Measurements from ENCODE around the gene ASIC4. TPM values are rescaled to one million over a fixed set of nuclear protein-coding genes. Genes with fewer than 3 reads are reported as not detected.

Gene ASIC4
- total RNA-seq, 4 donors from 2014 or later: not detected

DNA sequence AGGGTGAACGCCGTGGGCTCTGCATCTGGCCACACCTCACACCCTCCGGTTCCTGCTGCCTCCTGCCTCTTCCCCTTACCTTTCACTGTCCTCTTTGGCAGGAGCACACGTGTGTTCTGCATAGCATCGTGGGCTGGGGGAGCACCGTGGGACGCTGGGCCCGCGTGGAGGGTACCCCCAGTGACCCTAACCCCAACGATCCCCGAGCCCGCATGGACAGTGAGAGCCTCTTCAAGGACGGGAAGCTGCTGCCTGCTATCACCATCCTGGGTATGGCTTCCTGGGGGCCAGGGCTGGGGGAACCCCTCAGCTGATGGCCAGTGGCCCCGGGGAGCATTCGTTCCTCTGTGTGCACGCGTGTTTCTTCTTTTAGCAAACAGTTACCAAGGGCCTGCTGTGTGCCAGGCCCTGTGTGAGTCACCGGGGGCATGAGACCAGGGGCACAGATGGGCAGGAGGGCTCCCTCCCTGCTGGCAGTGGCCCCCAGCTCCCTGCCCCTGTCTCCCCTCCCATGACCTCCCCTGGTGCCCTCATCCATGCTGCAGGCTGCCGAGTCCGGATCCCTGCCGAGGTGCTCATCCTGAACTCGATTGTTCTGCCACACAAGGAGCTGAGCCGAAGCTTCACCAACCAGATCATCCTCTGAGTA lies 8.0 kb upstream of the ASIC4 start:
- Histone ChIP-seq H3K9me3 (no peaks in the 10 kb centered on the region), H3K27ac (replicated peaks in 1 of 4) (no peak overlapping the region), H3K4me1 (peaks cover 10 to 39% (median 29%) of the 10 kb centered on the region in 4 donors), H3K36me3 (peaks cover 20 to 63% (median 57%) of the 10 kb centered on the region in 4 donors), H3K4me3 (no peak overlapping the region), H3K27me3 (peaks cover 0 to 31% (median 0%) of the 10 kb centered on the region in 4 donors)
- TF ChIP-seq POLR2A (IDR thresholded peaks at IDR 0.05; ENCODE audit: low read depth) (no peak), EP300 (IDR thresholded peaks at IDR 0.05) (no peak), POLR2AphosphoS5 (IDR thresholded peaks at IDR 0.05) (no peak)
- TF ChIP-seq, protein P1, sequence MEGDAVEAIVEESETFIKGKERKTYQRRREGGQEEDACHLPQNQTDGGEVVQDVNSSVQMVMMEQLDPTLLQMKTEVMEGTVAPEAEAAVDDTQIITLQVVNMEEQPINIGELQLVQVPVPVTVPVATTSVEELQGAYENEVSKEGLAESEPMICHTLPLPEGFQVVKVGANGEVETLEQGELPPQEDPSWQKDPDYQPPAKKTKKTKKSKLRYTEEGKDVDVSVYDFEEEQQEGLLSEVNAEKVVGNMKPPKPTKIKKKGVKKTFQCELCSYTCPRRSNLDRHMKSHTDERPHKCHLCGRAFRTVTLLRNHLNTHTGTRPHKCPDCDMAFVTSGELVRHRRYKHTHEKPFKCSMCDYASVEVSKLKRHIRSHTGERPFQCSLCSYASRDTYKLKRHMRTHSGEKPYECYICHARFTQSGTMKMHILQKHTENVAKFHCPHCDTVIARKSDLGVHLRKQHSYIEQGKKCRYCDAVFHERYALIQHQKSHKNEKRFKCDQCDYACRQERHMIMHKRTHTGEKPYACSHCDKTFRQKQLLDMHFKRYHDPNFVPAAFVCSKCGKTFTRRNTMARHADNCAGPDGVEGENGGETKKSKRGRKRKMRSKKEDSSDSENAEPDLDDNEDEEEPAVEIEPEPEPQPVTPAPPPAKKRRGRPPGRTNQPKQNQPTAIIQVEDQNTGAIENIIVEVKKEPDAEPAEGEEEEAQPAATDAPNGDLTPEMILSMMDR (IDR thresholded peaks at IDR 0.05): no peak
- DNase-seq (ENCODE audit: extremely low spot score): no peak
- intact Hi-C loops (cut with DNase I): no loop called here
- 80% methylated on average over 17 of the region's 23 CpGs for WGBS

DNA sequence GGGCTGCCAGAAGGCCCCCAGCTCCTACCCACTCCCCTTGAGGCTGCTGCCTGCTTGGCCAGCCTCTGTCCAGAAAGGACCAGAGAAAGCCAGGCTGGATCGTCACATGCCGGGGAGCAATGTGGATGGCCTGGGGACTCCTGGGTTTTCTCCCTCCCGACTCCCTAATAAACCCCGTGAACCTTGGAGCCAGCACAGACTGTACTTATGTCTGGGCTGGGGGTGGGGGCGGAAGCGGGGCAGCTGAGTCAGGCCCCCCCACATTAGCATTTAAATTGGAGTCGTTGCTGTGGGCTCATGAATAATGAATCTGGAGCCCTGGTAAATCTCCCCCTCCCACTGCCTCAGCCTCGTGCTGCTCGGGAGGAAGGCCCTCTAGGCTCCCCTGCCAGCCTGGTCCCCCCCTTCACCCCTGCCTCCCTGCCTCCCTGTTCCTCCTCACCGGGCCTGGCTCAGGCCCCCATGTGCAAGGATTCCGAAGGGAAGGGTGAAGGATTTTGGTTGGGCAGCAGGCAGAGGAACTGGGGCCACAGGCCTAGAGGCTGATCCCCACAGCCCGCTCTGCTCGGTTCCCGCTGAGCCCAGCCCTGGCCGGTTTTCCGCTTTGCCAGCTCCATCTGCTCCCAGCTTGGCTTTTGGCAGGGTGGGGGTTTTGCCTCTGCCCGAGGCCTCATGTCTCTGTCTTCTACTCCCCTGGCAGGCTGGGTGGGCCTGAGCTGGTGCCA lies 7.3 kb upstream of the ASIC4 start:
- TF ChIP-seq POLR2AphosphoS5 (IDR thresholded peaks at IDR 0.05) (no peak), POLR2A (IDR thresholded peaks at IDR 0.05; ENCODE audit: low read depth) (no peak), EP300 (IDR thresholded peaks at IDR 0.05) (no peak)
- TF ChIP-seq, protein P1 (IDR thresholded peaks at IDR 0.05): no peak
- intact Hi-C loops (cut with DNase I): no loop called here
- WGBS: 81% methylated on average over 10 of the region's 17 CpGs
- Histone ChIP-seq H3K36me3 (peaks cover 20 to 59% (median 52%) of the 10 kb centered on the region in 4 donors), H3K4me3 (no peak overlapping the region), H3K4me1 (peaks cover 10 to 33% (median 29%) of the 10 kb centered on the region in 4 donors), H3K27ac (replicated peaks in 1 of 4) (no peak overlapping the region), H3K9me3 (no peaks in the 10 kb centered on the region), H3K27me3 (peaks cover 0 to 38% (median 0%) of the 10 kb centered on the region in 4 donors)
- no peak for DNase-seq (ENCODE audit: extremely low spot score)

DNA sequence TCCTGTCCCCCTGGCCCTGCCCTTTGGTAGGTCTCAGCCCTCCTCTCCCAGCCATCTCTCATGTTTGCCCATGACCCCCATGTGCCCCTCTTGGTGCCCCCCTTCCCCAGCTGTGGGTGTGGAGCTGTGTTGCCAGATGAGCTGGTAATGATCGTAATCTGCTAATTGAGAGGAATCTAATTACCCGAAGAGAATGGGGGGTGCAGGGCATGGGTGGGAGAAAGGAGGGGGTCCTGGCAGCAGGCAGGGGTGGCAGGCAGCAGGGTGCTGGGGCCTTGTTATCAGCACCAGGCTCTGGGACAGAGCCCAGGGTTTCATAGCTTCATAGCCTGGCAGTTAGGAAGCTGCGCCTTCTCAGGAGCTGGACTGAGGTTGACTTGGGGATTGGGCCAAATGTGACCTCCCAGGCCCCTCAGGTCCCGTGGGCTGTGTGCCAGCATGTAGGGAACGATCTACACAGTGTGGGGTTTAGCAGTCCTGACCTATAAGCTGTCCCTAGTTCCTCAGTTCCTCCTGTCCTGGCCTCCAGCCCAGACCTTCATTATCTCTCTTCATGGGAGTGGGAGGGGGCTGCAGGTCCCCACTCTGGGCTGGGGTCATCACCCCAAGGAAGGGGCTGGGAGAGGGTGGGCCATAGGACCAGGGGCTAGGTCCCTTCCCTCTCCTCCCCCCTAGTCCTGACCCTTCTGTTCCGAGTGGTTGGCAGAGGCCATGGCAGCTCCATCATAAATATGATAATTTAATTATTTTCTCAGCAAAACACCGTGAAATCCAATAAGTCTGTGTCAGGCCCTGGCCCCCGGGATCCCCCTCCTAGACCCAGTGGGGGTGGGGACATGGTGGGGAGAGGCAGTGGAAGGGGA lies 6.5 kb upstream of the ASIC4 start:
- peaks cover 0 to 47% (median 0%) of the 10 kb centered on the region in 4 donors for H3K27me3 ChIP-seq
- DNase-seq (ENCODE audit: extremely low spot score): no peak
- H3K9me3 ChIP-seq: no peaks in the 10 kb centered on the region
- TF ChIP-seq POLR2A (IDR thresholded peaks at IDR 0.05; ENCODE audit: low read depth): no peak
- TF ChIP-seq POLR2AphosphoS5 (IDR thresholded peaks at IDR 0.05): no peak
- TF ChIP-seq, protein P1 (IDR thresholded peaks at IDR 0.05): no peak
- no peak for TF ChIP-seq EP300 (IDR thresholded peaks at IDR 0.05)
- intact Hi-C loops (cut with DNase I): no loop called here
- H3K4me1 ChIP-seq: peaks cover 10 to 33% (median 28%) of the 10 kb centered on the region in 4 donors
- WGBS: 51% methylated on average over 8 of the region's 8 CpGs
- H3K27ac ChIP-seq (replicated peaks in 1 of 4): no peak overlapping the region
- no peak overlapping the region for H3K4me3 ChIP-seq
- peaks cover 20 to 50% (median 43%) of the 10 kb centered on the region in 4 donors for H3K36me3 ChIP-seq

GRCh38 chr2:219508444-219508734 lies 5.9 kb upstream of the ASIC4 start:
- no peak overlapping the region for H3K27ac ChIP-seq (replicated peaks in 1 of 4)
- peaks cover 10 to 33% (median 29%) of the 10 kb centered on the region in 4 donors for H3K4me1 ChIP-seq
- WGBS: 83% methylated on average over 2 of the region's 4 CpGs

More at GRCh38 chr2:219508444-219508734, 5.9 kb upstream of the ASIC4 start:
- intact Hi-C loops (cut with DNase I): no loop called here
- TF ChIP-seq POLR2A (IDR thresholded peaks at IDR 0.05; ENCODE audit: low read depth): no peak
- TF ChIP-seq, protein P1 (IDR thresholded peaks at IDR 0.05): no peak
- TF ChIP-seq POLR2AphosphoS5 (IDR thresholded peaks at IDR 0.05): no peak
- TF ChIP-seq EP300 (IDR thresholded peaks at IDR 0.05): no peak
- Histone ChIP-seq H3K27me3 (peaks cover 0 to 53% (median 0%) of the 10 kb centered on the region in 4 donors), H3K9me3 (no peaks in the 10 kb centered on the region), H3K36me3 (peaks cover 14 to 44% (median 39%) of the 10 kb centered on the region in 4 donors), H3K4me3 (no peak overlapping the region)
- no peak for DNase-seq (ENCODE audit: extremely low spot score)

All from esophagus muscularis mucosa (tissue), 4 donors.